ENCODE measurements around the gene USP17L29. TPM values are rescaled to one million over a fixed set of nuclear protein-coding genes. Genes with fewer than 3 reads are reported as not detected.
"Not testable (repeated sequence)": the region's sequence is repeated elsewhere in the genome, so short reads cannot be mapped to it uniquely, and the experiment has no call there.

The USP17L29 gene
- total and polyA plus RNA-seq, 9 of the 15 experiments (the other 6 are each of a cell fraction or from before 2014, with no cell fraction given) = not detected

GRCh38 chr4:9389001-9389400 is 35.6 kb downstream of the USP17L29 start:
- H3K9ac ChIP-seq (ENCODE audit: insufficient read depth in 1 of 2, low read depth in 2 of 2, low read length in 2 of 2); H3K9me3 ChIP-seq (replicated peaks; ENCODE audit: control insufficient read depth, insufficient read depth, low read depth, low read length); H4K20me1 ChIP-seq (replicated peaks; ENCODE audit: control insufficient read depth, insufficient read depth, low read length); H3K9me1 ChIP-seq (ENCODE audit: control insufficient read depth, insufficient read depth, low read length); H3K27ac ChIP-seq (ENCODE audit: extremely low read depth, low read depth, low read length); DNase-seq (ENCODE audit: extremely low read depth in 1 of 4, low spot score in 3 of 4); H3K36me3 ChIP-seq (ENCODE audit: control insufficient read depth, insufficient read depth, low read length); POLR2A ChIA-PET; H2AFZ ChIP-seq (ENCODE audit: low read depth, low read length); FAIRE-seq; H3K4me3 ChIP-seq; H3K4me2 ChIP-seq (ENCODE audit: insufficient read depth, low read length); H3K4me1 ChIP-seq (replicated peaks in 1 of 2; ENCODE audit: control insufficient read depth in 2 of 2, insufficient read depth in 2 of 2, low read length in 2 of 2); CTCF ChIA-PET (ENCODE audit: low intra/inter-chr PET ratio); H3K27me3 ChIP-seq (ENCODE audit: control insufficient read depth in 2 of 2, insufficient read depth in 2 of 2, low read length in 2 of 2); ATAC-seq; BruUV-seq (replicated peaks); intact Hi-C loops (cut with micrococcal nuclease); H3K79me2 ChIP-seq (ENCODE audit: control insufficient read depth, insufficient read depth, low read length): not testable (repeated sequence)
- TF ChIP-seq NFIC (IDR thresholded peaks at IDR 0.05) = peak; percentile 55; the same call in 1 of the 2 replicates
- WGBS (ENCODE audit: insufficient coverage, low coverage, missing lambda C conversion rate) = 6% methylated on average over 2 of the region's 2 CpGs
- in situ Hi-C loops (cut with MboI) = loop anchor here (10.0 kb wide), 1 partner anchor 64 kb away; the partner anchor contains the start of genes USP17L24 and USP17L25

Other genes starting within 250 kb of the USP17L29 start
Only the 7 nearest of the 20 such genes appear.
- not detected in 2 replicates for gene USP17L24, start 28.5 kb upstream of the USP17L29 start, total RNA-seq (2014; rRNA removed)
- not detected in 2 replicates for gene USP17L24, start 28.5 kb upstream of the USP17L29 start, total RNA-seq (2014; rRNA removed; fragmentation: Illumina TruSeq; extraction: Trizol)
- not detected in 2 replicates for gene USP17L24, start 28.5 kb upstream of the USP17L29 start, total RNA-seq (2015; rRNA removed; fragmentation: Illumina TruSeq; extraction: Trizol)
- gene USP17L24, start 28.5 kb upstream of the USP17L29 start, total RNA-seq (2021) = not detected in 2 replicates
- not detected in 2 replicates for gene USP17L24, start 28.5 kb upstream of the USP17L29 start, polyA plus RNA-seq (2011; rRNA removed)
- gene USP17L24, start 28.5 kb upstream of the USP17L29 start, polyA plus RNA-seq (2014; fragmentation: Illumina TruSeq; extraction: Trizol) = not detected in 2 replicates
- gene USP17L24, start 28.5 kb upstream of the USP17L29 start, polyA plus RNA-seq (2014; fragmentation: Nextera tagmentation; extraction: Ambion mirVana) = not detected
- gene USP17L24, start 28.5 kb upstream of the USP17L29 start, polyA plus RNA-seq (2014; rRNA removed) = not detected in 2 replicates
- not detected in 2 replicates for gene USP17L25, start 23.7 kb upstream of the USP17L29 start, total RNA-seq (2014; rRNA removed)
- gene USP17L25, start 23.7 kb upstream of the USP17L29 start, total RNA-seq (2014; rRNA removed; fragmentation: Illumina TruSeq; extraction: Trizol) = not detected in 2 replicates
- not detected in 2 replicates for gene USP17L25, start 23.7 kb upstream of the USP17L29 start, total RNA-seq (2015; rRNA removed; fragmentation: Illumina TruSeq; extraction: Trizol)
- not detected in 2 replicates for gene USP17L25, start 23.7 kb upstream of the USP17L29 start, total RNA-seq (2021)
- not detected in 2 replicates for gene USP17L25, start 23.7 kb upstream of the USP17L29 start, polyA plus RNA-seq (2011; rRNA removed)
- not detected in 2 replicates for gene USP17L25, start 23.7 kb upstream of the USP17L29 start, polyA plus RNA-seq (2014; fragmentation: Illumina TruSeq; extraction: Trizol)
- gene USP17L25, start 23.7 kb upstream of the USP17L29 start, polyA plus RNA-seq (2014; fragmentation: Nextera tagmentation; extraction: Ambion mirVana) = not detected
- gene USP17L25, start 23.7 kb upstream of the USP17L29 start, polyA plus RNA-seq (2014; rRNA removed) = not detected in 2 replicates
- gene USP17L26, start 19.0 kb upstream of the USP17L29 start, total RNA-seq (2014; rRNA removed) = not detected in 2 replicates
- not detected in 2 replicates for gene USP17L26, start 19.0 kb upstream of the USP17L29 start, total RNA-seq (2014; rRNA removed; fragmentation: Illumina TruSeq; extraction: Trizol)
- gene USP17L26, start 19.0 kb upstream of the USP17L29 start, total RNA-seq (2015; rRNA removed; fragmentation: Illumina TruSeq; extraction: Trizol) = not detected in 2 replicates
- not detected in 2 replicates for gene USP17L26, start 19.0 kb upstream of the USP17L29 start, total RNA-seq (2021)
- gene USP17L26, start 19.0 kb upstream of the USP17L29 start, polyA plus RNA-seq (2011; rRNA removed) = not detected in 2 replicates
- gene USP17L26, start 19.0 kb upstream of the USP17L29 start, polyA plus RNA-seq (2014; fragmentation: Illumina TruSeq; extraction: Trizol) = not detected in 2 replicates
- not detected for gene USP17L26, start 19.0 kb upstream of the USP17L29 start, polyA plus RNA-seq (2014; fragmentation: Nextera tagmentation; extraction: Ambion mirVana)
- gene USP17L26, start 19.0 kb upstream of the USP17L29 start, polyA plus RNA-seq (2014; rRNA removed) = not detected in 2 replicates
- gene USP17L5, start 14.2 kb upstream of the USP17L29 start, total RNA-seq (2014; rRNA removed) = not detected in 2 replicates
- not detected in 2 replicates for gene USP17L5, start 14.2 kb upstream of the USP17L29 start, total RNA-seq (2014; rRNA removed; fragmentation: Illumina TruSeq; extraction: Trizol)
- gene USP17L5, start 14.2 kb upstream of the USP17L29 start, total RNA-seq (2015; rRNA removed; fragmentation: Illumina TruSeq; extraction: Trizol) = not detected in 2 replicates
- gene USP17L5, start 14.2 kb upstream of the USP17L29 start, total RNA-seq (2021) = not detected in 2 replicates
- gene USP17L5, start 14.2 kb upstream of the USP17L29 start, polyA plus RNA-seq (2011; rRNA removed) = not detected in 2 replicates
- not detected in 2 replicates for gene USP17L5, start 14.2 kb upstream of the USP17L29 start, polyA plus RNA-seq (2014; fragmentation: Illumina TruSeq; extraction: Trizol)
- not detected for gene USP17L5, start 14.2 kb upstream of the USP17L29 start, polyA plus RNA-seq (2014; fragmentation: Nextera tagmentation; extraction: Ambion mirVana)
- gene USP17L5, start 14.2 kb upstream of the USP17L29 start, polyA plus RNA-seq (2014; rRNA removed) = not detected in 2 replicates
- not detected in 2 replicates for gene USP17L27, start 9.5 kb upstream of the USP17L29 start, total RNA-seq (2014; rRNA removed)
- gene USP17L27, start 9.5 kb upstream of the USP17L29 start, total RNA-seq (2014; rRNA removed; fragmentation: Illumina TruSeq; extraction: Trizol) = not detected in 2 replicates
- gene USP17L27, start 9.5 kb upstream of the USP17L29 start, total RNA-seq (2015; rRNA removed; fragmentation: Illumina TruSeq; extraction: Trizol) = not detected in 2 replicates
- gene USP17L27, start 9.5 kb upstream of the USP17L29 start, total RNA-seq (2021) = not detected in 2 replicates
- gene USP17L27, start 9.5 kb upstream of the USP17L29 start, polyA plus RNA-seq (2011; rRNA removed) = not detected in 2 replicates
- not detected in 2 replicates for gene USP17L27, start 9.5 kb upstream of the USP17L29 start, polyA plus RNA-seq (2014; fragmentation: Illumina TruSeq; extraction: Trizol)
- not detected for gene USP17L27, start 9.5 kb upstream of the USP17L29 start, polyA plus RNA-seq (2014; fragmentation: Nextera tagmentation; extraction: Ambion mirVana)
- not detected in 2 replicates for gene USP17L27, start 9.5 kb upstream of the USP17L29 start, polyA plus RNA-seq (2014; rRNA removed)
- not detected in 2 replicates for gene USP17L28, start 4.7 kb upstream of the USP17L29 start, total RNA-seq (2014; rRNA removed)
- not detected in 2 replicates for gene USP17L28, start 4.7 kb upstream of the USP17L29 start, total RNA-seq (2014; rRNA removed; fragmentation: Illumina TruSeq; extraction: Trizol)
- gene USP17L28, start 4.7 kb upstream of the USP17L29 start, total RNA-seq (2015; rRNA removed; fragmentation: Illumina TruSeq; extraction: Trizol) = not detected in 2 replicates
- gene USP17L28, start 4.7 kb upstream of the USP17L29 start, total RNA-seq (2021) = not detected in 2 replicates
- gene USP17L28, start 4.7 kb upstream of the USP17L29 start, polyA plus RNA-seq (2011; rRNA removed) = not detected in 2 replicates
- not detected in 2 replicates for gene USP17L28, start 4.7 kb upstream of the USP17L29 start, polyA plus RNA-seq (2014; fragmentation: Illumina TruSeq; extraction: Trizol)
- not detected for gene USP17L28, start 4.7 kb upstream of the USP17L29 start, polyA plus RNA-seq (2014; fragmentation: Nextera tagmentation; extraction: Ambion mirVana)
- gene USP17L28, start 4.7 kb upstream of the USP17L29 start, polyA plus RNA-seq (2014; rRNA removed) = not detected in 2 replicates
- not detected in 2 replicates for gene USP17L30, start 9.5 kb downstream of the USP17L29 start, total RNA-seq (2014; rRNA removed)
- gene USP17L30, start 9.5 kb downstream of the USP17L29 start, total RNA-seq (2014; rRNA removed; fragmentation: Illumina TruSeq; extraction: Trizol) = not detected in 2 replicates
- gene USP17L30, start 9.5 kb downstream of the USP17L29 start, total RNA-seq (2015; rRNA removed; fragmentation: Illumina TruSeq; extraction: Trizol) = not detected in 2 replicates
- gene USP17L30, start 9.5 kb downstream of the USP17L29 start, total RNA-seq (2021) = not detected in 2 replicates
- gene USP17L30, start 9.5 kb downstream of the USP17L29 start, polyA plus RNA-seq (2011; rRNA removed) = not detected in 2 replicates
- gene USP17L30, start 9.5 kb downstream of the USP17L29 start, polyA plus RNA-seq (2014; fragmentation: Illumina TruSeq; extraction: Trizol) = not detected in 2 replicates
- gene USP17L30, start 9.5 kb downstream of the USP17L29 start, polyA plus RNA-seq (2014; fragmentation: Nextera tagmentation; extraction: Ambion mirVana) = not detected
- not detected in 2 replicates for gene USP17L30, start 9.5 kb downstream of the USP17L29 start, polyA plus RNA-seq (2014; rRNA removed)

Measured in K562 (cell line).